ENCODE measurements around the gene CYREN. TPM values are rescaled to one million over a fixed set of nuclear protein-coding genes. Genes with fewer than 3 reads are reported as not detected.

CYREN gene
- total and polyA plus RNA-seq, 2 of the 13 experiments (the other 11 are each of a cell fraction or from before 2014, with no cell fraction given) = 20.7 to 60.7 TPM

DNA sequence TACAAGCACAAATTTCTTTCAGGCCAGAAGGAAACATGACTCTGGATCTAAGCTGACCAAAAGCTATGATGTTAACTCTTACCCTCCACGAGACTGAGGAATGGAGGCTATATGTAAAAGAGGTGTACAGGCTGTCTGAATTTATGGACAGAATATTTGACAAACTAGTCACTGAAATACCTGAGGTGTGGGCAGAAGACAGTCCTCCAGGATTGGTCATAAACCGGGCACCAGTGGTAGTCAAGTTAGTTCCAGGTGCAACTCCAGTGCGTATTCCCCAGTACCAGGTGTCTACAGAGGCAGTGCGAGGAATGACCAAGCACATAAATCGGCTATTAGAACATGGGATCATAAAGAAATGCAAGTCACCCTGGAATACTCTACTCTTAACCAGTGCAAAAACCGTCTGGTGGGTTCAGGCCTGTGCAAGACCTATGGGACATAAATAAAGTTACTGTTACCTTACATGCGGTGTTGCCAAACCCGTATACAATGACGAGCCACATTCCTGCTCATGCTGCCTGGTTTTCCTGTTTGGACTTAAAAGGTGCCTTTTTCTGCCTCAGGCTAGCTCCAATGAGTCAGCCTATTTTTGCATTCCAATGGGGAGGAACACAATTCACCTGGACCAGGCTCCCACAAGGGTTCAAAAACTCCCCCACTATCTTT, 6.7 kb upstream of the CYREN start:
- intact Hi-C loops (cut with micrococcal nuclease; ENCODE audit: unreplicated experiment) (no loop called here), in situ Hi-C loops (cut with HindIII; ENCODE audit: extremely low pct_ligation_motif_present, low pct_unique_long_range_greater_than_20kb) (loop anchor here (5.0 kb wide), 1 partner anchor 35 kb away; the partner anchor contains the start of gene WDR91)
- ChIA-PET POLR2A (interaction anchor here (1.3 kb wide), 1 partner anchor 34 kb away, joined by 4 read pairs; the partner anchor contains the start of gene WDR91), CTCF (ENCODE audit: low intra/inter-chr PET ratio, low total read pairs) (no interaction called here)
- no TSS peak for BruUV-seq (replicated peaks)
- Histone ChIP-seq H4K20me1 (ENCODE audit: insufficient read depth, low read length) (peaks cover 5% of the 10 kb centered on the region; the same call in 1 of the 2 replicates), H3K4me2 (ENCODE audit: low read depth, low read length) (0 out of 2 replicates have a peak overlapping the region, but pooled peaks have one; percentile 62), H3K27me3 (ENCODE audit: control insufficient read depth in 1 of 2, insufficient read depth in 2 of 2, low read length in 2 of 2) (no peaks in the 10 kb centered on the region), H3K79me2 (ENCODE audit: insufficient read depth, low read length) (peaks cover 47% of the 10 kb centered on the region), H3K36me3 (replicated peaks in 1 of 2; ENCODE audit: control insufficient read depth in 1 of 2, insufficient read depth in 2 of 2, low read length in 2 of 2) (peaks cover 21 to 69% of the 10 kb centered on the region in 2 experiments), H3K4me3 (replicated peaks in 1 of 3; ENCODE audit: insufficient read depth in 1 of 3, low read depth in 2 of 3, low read length in 3 of 3) (no peak overlapping the region), H3K9ac (ENCODE audit: insufficient read depth, low read depth, low read length) (no peak overlapping the region), H3K27ac (ENCODE audit: extremely low read length, insufficient read depth, low read length) (no peak overlapping the region), H2AFZ (ENCODE audit: low read length) (no peak overlapping the region), H3K9me3 (ENCODE audit: low read length) (peaks cover 30% of the 10 kb centered on the region), H3K4me1 (ENCODE audit: insufficient read depth, low read length) (peaks cover 43% of the 10 kb centered on the region)
- no peak for FAIRE-seq
- ATAC-seq = peak; percentile 29; the same call in 2 of the 3 replicates
- WGBS (ENCODE audit: low lambda C conversion rate) = 92% methylated on average over 9 of the region's 9 CpGs
- TF ChIP-seq TEAD3 (CRISPR knock-in tag; optimal IDR thresholded peaks at IDR 0.05; ENCODE audit: borderline replicate concordance) (peak; percentile 49), ZNF792 (CRISPR knock-in tag; IDR thresholded peaks at IDR 0.05) (no peak), ZFP90 (CRISPR knock-in tag; IDR thresholded peaks at IDR 0.05; ENCODE audit: borderline replicate concordance) (0 out of 2 replicates have a peak, but pooled peaks have one; percentile 26)
- DNase-seq (ENCODE audit: low spot score) = peak; percentile 26

GRCh38 chr7:135175931-135176330, 5.4 kb upstream of the CYREN start:
- peak overlapping the region; percentile 62 for H3K4me2 ChIP-seq (ENCODE audit: low read depth, low read length)
- H3K27ac ChIP-seq (ENCODE audit: extremely low read length, insufficient read depth, low read length) = no peak overlapping the region
- no peaks in the 10 kb centered on the region for H3K27me3 ChIP-seq (ENCODE audit: control insufficient read depth in 1 of 2, insufficient read depth in 2 of 2, low read length in 2 of 2)
- intact Hi-C loops (cut with micrococcal nuclease; ENCODE audit: unreplicated experiment) = no loop called here
- H4K20me1 ChIP-seq (ENCODE audit: insufficient read depth, low read length) = peaks cover 5% of the 10 kb centered on the region; the same call in 1 of the 2 replicates
- FAIRE-seq (no peak), ATAC-seq (no peak), DNase-seq (ENCODE audit: low spot score) (no peak)
- in situ Hi-C loops (cut with HindIII; ENCODE audit: extremely low pct_ligation_motif_present, low pct_unique_long_range_greater_than_20kb) = loop anchor here (5.0 kb wide), 1 partner anchor 36 kb away; the partner anchor contains the start of gene WDR91
- no peak overlapping the region; a peak in 1 of 6 replicates for H3K4me3 ChIP-seq (replicated peaks in 1 of 3; ENCODE audit: insufficient read depth in 1 of 3, low read depth in 2 of 3, low read length in 3 of 3)
- CTCF ChIA-PET (ENCODE audit: low intra/inter-chr PET ratio, low total read pairs) = no interaction called here
- H3K4me1 ChIP-seq (ENCODE audit: insufficient read depth, low read length) = peaks cover 43% of the 10 kb centered on the region
- peaks cover 22% of the 10 kb centered on the region for H3K9me3 ChIP-seq (ENCODE audit: low read length)
- no peak overlapping the region for H2AFZ ChIP-seq (ENCODE audit: low read length)
- H3K9ac ChIP-seq (ENCODE audit: insufficient read depth, low read depth, low read length) = peak overlapping the region; percentile 1; the same call in 1 of the 2 replicates
- POLR2A ChIA-PET = no interaction called here
- no TSS peak for BruUV-seq (replicated peaks)
- H3K79me2 ChIP-seq (ENCODE audit: insufficient read depth, low read length) = peaks cover 52% of the 10 kb centered on the region
- H3K36me3 ChIP-seq (replicated peaks in 1 of 2; ENCODE audit: control insufficient read depth in 1 of 2, insufficient read depth in 2 of 2, low read length in 2 of 2) = peaks cover 13 to 57% of the 10 kb centered on the region in 2 experiments
- WGBS (ENCODE audit: low lambda C conversion rate) = 97% methylated on average over 6 of the region's 6 CpGs
- TF ChIP-seq SRSF4 (IDR thresholded peaks at IDR 0.05; ENCODE audit: low read depth, low read length, poor library complexity, severe bottlenecking) = no peak
- no peak for TF ChIP-seq ZNF510 (CRISPR knock-in tag; IDR thresholded peaks at IDR 0.05; ENCODE audit: low read depth)
- no peak for TF ChIP-seq SKI (IDR thresholded peaks at IDR 0.05; ENCODE audit: partially characterized antibody)
- TF ChIP-seq GATAD2A (CRISPR knock-in tag; IDR thresholded peaks at IDR 0.05) = no peak
- no peak for TF ChIP-seq POLR2AphosphoS5 (IDR thresholded peaks at IDR 0.05; ENCODE audit: low read depth, low read length)
- no peak for TF ChIP-seq ZNF687 (CRISPR knock-in tag; IDR thresholded peaks at IDR 0.05)
- TF ChIP-seq, protein P1, sequence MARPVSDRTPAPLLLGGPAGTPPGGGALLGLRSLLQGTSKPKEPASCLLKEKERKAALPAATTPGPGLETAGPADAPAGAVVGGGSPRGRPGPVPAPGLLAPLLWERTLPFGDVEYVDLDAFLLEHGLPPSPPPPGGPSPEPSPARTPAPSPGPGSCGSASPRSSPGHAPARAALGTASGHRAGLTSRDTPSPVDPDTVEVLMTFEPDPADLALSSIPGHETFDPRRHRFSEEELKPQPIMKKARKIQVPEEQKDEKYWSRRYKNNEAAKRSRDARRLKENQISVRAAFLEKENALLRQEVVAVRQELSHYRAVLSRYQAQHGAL (CRISPR knock-in tag; IDR thresholded peaks at IDR 0.05; ENCODE audit: not compliant biosample characterization) = no peak
- no peak for TF ChIP-seq ZNF878 (CRISPR knock-in tag; IDR thresholded peaks at IDR 0.05)
